DLD1 (cell line): ENCODE results near the gene TSC22D3.

Source experiments
- in situ Hi-C: cut with HindIII; loops from 2 replicates; pipeline ENCODE4 v1.10.0; 2017; ENCODE audit warnings: low sequenced_read_pairs

TSC22D3 gene

GRCh38 chrX:107760304-107761077 lies 15.1 kb downstream of the TSC22D3 start:
- in situ Hi-C loops: no loop called here

GRCh38 chrX:107758231-107758766 lies 17.3 kb downstream of the TSC22D3 start:
- in situ Hi-C loops: no loop called here

DNA sequence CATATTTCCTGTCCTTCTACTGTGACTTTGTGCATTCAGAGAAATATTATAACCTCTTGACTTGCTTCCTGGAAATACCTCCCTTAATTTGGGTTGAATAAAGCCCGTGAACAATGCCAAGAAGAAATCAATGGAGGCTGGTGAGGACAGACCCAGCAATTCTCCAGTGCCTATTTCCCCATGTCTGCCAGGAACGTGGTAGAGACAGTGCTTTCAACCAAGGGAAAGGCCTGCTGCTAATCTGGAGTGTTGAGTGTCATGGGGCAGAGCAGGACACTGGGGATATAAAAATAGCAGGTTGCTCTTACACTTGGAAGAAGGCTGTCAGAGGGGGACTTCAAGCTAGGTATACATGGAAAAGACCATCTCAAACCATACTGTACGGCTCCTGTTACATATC lies 19.9 kb downstream of the TSC22D3 start:
- in situ Hi-C loops: no loop called here

- in situ Hi-C loops: no loop called here
Observed at GRCh38 chrX:107753187-107753586, 22.4 kb downstream of the TSC22D3 start.

DNA sequence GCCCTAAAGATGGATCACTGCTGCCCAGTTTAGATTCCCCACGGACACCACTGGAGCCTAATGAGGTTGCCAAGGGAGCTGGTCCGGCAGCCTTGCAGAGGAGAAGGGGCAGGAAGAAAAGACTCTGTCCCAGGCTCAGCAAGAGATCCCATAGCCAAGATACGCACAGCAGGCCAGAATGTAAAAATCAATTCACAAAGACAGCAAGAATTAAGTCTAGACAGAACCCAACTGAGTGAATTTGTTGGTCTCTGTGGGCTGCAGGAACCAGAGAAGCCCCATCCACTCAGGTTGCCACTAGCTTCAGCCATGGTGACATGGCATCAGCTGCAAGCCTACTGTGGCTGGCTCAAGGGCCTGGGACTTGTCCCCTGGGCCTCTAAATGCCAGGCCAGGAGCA lies 22.9 kb downstream of the TSC22D3 start:
- in situ Hi-C loops: no loop called here

GRCh38 chrX:107752043-107752442 lies 23.5 kb downstream of the TSC22D3 start:
- in situ Hi-C loops: no loop called here

GRCh38 chrX:107750861-107751445 lies 24.6 kb downstream of the TSC22D3 start:
- in situ Hi-C loops: no loop called here

DNA sequence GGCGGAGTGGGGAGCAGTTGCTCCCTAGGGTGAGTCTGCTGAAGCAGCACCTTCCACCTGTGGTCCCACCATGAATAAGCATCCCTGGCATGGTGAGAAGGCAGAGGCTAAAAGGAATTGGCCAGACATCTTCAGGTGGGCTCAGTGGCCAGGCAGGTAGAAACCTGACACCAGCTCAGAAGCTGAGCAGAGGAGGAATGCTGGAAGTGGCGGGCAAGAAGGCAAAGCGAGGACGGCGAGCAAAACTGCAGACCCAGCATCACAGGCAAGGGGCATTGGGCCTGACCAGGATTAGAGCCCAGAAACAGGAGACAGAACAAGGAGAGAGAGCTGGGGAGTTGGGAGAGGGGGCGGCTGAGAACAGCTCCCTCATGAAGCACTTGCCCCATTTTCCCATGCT lies 25.3 kb downstream of the TSC22D3 start:
- in situ Hi-C loops: no loop called here

- in situ Hi-C loops: no loop called here
Observed at GRCh38 chrX:107748506-107748905, 27.1 kb downstream of the TSC22D3 start.

DNA sequence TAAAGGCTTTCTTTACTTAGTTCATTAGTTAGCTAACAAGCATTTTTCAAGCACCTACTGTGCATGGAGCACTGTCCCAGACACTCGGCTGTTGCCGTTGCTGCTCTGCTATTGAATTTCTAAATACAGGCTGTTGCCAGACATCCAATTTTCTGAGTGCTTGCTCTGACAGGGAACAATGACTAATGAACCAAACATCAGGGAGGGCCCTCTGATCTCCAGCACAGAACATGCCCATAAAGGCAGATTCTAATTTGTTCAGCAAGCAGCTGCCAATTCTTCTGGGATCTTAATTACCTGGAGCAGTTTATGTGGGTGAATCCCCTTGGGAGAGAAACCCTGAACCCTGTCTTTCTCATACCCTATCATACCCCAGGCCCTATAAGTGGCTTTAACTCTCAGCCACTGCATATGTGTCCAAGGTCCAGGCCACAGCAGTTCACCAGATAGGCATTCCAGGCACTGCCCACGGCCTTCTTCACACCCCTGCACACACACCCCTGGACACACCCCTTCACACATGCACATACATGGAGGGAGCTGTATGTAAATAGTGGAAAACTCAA lies 27.9 kb downstream of the TSC22D3 start:
- in situ Hi-C loops: no loop called here

- in situ Hi-C loops: no loop called here
Observed at GRCh38 chrX:107744868-107745267, 30.7 kb downstream of the TSC22D3 start.

DNA sequence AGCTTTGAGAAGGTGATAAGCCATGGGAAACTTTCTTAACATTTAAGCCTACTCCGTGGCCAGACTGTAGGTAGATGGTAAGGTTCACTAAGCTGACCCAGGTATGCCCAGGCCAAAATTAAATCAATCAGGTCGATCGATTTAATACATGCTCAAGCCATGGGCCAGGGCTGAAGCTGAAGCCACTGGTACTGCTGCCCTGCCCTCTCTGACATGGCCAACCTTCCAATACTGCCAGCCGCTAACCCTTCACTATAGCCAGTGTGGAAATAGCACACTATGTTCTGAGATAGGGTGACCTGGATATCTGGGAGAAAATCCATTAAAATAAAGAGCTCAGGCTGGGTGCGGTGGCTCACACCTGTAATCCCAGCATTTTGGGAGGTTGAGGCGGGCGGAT lies 31.6 kb downstream of the TSC22D3 start:
- in situ Hi-C loops: no loop called here

- in situ Hi-C loops: no loop called here
Observed at GRCh38 chrX:107742700-107743191, 32.8 kb downstream of the TSC22D3 start.

DNA sequence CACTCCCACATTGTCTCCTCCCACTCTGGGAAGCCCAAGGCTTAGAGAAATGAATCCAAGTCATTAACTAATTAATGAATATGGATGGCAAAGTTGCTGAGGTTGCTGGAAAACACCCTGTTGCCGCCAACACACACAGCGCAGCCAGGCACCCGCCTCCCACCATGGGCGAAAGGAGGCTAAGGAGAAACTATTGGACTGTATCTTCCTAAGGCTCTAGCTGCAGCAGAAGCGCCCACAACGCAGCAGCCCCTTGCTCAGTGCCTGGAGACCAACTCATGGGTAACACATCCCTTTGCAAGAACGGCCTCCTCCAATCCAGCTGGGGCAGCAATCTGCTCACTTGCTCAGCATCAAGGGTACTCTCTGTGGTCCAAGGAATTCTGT lies 34.2 kb downstream of the TSC22D3 start:
- in situ Hi-C loops: no loop called here

GRCh38 chrX:107739541-107739940 lies 36.0 kb downstream of the TSC22D3 start:
- in situ Hi-C loops: no loop called here

DNA sequence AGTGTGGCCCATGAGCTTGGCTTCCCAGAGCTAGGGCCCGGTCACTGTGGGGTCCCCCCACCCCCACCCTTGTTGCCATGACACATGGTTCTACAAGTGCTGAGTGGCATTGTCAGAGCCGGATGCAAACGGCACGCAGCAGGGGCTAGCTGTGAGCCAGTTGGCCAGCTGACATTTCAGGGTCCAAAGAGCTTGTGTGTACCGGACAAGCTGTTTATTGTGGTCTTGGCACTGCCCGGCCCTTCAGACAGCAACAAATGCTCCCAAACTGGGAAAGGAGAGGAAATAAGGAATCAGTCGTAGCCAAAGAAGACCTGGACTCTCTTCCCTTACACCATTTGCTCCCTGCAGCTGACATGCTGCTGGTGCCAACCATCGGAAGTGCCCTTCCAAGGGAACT lies 36.8 kb downstream of the TSC22D3 start:
- in situ Hi-C loops: no loop called here

GRCh38 chrX:107738272-107738671 lies 37.3 kb downstream of the TSC22D3 start:
- in situ Hi-C loops: no loop called here

- in situ Hi-C loops: no loop called here
Observed at GRCh38 chrX:107736781-107737531, 38.6 kb downstream of the TSC22D3 start.

DNA sequence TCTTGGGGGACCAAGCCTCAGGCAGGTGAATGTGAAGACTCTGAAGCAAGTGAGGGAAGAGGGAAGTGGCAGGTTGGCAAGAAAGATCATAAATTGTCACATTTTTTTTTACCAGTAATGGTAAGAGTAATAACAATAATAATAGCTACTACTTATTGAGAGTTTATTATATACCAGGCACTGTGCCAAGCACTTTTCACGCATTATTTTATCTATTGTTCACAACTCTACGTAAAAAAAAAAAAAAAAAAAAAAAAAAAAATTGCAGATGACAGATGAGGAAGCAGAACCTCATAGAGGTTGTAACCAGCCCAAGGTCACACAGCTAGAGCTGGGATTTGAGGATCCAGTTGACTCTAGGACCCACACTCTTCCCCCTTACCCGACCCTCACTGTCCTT lies 40.9 kb downstream of the TSC22D3 start:
- in situ Hi-C loops: no loop called here

GRCh38 chrX:107733686-107734085 lies 41.9 kb downstream of the TSC22D3 start:
- in situ Hi-C loops: no loop called here

GRCh38 chrX:107731831-107732502 lies 43.6 kb downstream of the TSC22D3 start:
- in situ Hi-C loops: no loop called here
